Ishikawa (cell line): Measurements from ENCODE around the gene ZNF507.

ENCODE experiments used
- CEBPB ChIP-seq: IDR thresholded peaks from 2 replicates; pipeline ENCODE4 v1.6.1; 2012
- EP300 ChIP-seq: IDR thresholded peaks from 2 replicates; pipeline ENCODE4 v1.6.1; 2012; ENCODE audit warnings: borderline replicate concordance
- REST ChIP-seq: IDR thresholded peaks from 2 replicates; pipeline ENCODE4 v1.6.1; 2012; ENCODE audit warnings: low read depth, mild to moderate bottlenecking
- TAF1 ChIP-seq: IDR thresholded peaks from 2 replicates; pipeline ENCODE4 v1.6.1; 2012; ENCODE audit warnings: low read depth, mild to moderate bottlenecking
- ZBTB7A ChIP-seq: IDR thresholded peaks from 2 replicates; pipeline ENCODE4 v1.6.1; 2012; ENCODE audit warnings: low read depth

GRCh38 chr19:32362318-32362691, 16.9 kb downstream of the ZNF507 start:
- TF ChIP-seq EP300 (no peak), REST (no peak), CEBPB (no peak), TAF1 (no peak), ZBTB7A (no peak)
